Measurements from ENCODE around the gene WWOX.

Gene WWOX

DNA sequence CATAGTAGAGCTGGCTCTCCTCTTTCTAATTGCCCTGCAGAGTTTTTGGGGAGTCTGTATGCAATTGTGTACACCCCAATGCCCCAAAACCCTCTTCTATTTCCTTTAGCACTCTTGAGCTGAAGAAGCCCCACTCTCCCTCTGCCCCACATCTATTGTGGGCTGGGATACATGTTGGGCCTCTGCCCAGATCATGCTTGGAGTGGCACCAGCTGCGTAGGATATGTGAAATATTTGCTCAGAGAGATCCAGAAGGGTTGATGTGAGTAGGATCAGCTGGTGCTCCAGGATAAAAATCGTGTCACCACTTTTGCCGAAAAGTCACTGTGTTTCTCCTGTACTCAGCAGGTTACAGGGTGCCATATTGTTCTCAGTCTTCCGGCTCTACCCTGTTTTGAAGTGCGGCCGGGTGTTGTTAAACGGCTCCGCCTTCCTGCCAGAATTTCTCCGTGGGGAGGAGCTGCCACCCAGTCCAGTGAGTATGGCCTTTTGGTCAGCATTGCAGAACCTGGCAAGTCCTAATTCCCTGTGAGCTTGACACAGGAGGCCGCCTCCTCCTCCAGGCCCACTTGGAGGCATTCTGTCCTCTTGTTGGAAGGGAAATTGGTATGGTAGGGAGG lies 664.5 kb downstream of the WWOX start:
- no peak for DNase-seq (ENCODE audit: low read depth, low spot score)

DNA sequence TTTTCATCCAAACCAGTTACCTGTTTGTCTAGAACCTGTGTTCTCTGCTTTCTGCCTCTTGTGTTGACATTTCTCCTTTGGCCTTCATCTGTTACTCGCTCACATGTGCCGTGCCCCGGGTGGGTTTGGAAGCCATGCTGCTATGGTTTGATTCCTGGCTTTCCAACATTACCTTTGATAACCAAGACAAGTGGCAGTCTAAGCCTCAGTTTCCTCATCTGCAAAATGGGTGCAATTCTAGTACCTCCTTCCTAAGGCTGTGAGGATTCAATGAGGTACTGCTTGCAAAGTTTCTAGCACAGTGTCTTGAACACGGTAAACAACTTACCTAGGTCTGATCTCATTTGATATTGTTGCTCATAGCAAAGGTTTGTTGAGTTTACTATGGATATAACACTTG lies 665.0 kb downstream of the WWOX start:
- no peak for DNase-seq (ENCODE audit: low read depth, low spot score)

GRCh38 chr16:78768226-78768625 lies 668.8 kb downstream of the WWOX start:
- no peak for DNase-seq (ENCODE audit: low read depth, low spot score)

DNA sequence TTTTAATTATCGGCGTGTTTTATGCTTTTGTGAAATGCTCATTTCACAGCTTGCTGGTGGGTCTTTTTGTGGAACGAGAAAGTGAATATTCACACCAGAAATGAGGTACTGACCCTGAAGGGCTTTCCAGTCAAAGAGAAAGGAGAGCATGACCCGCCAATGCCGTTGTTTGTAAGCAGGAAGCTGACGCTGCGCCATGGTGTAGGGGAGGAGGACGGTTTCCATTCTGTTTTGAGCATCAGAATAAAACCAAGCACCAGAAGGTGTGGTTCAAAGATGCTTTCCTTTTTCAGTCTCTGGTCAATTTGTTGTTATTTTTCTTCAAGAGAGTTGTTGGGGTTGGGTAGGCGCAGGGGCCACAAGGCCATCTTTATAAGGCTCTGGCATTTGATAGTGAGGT lies 669.3 kb downstream of the WWOX start:
- DNase-seq (ENCODE audit: low read depth, low spot score), result no peak

GRCh38 chr16:78770353-78771091 lies 671.1 kb downstream of the WWOX start:
- no peak for DNase-seq (ENCODE audit: low read depth, low spot score)

GRCh38 chr16:78773291-78773702 lies 673.8 kb downstream of the WWOX start:
- DNase-seq (ENCODE audit: low read depth, low spot score), result no peak

- no peak for DNase-seq (ENCODE audit: low read depth, low spot score)
Observed at GRCh38 chr16:78773706-78774105, 674.3 kb downstream of the WWOX start.

- no peak for DNase-seq (ENCODE audit: low read depth, low spot score)
Observed at GRCh38 chr16:78775161-78775561, 675.7 kb downstream of the WWOX start.

- DNase-seq (ENCODE audit: low read depth, low spot score), result no peak
Observed at GRCh38 chr16:78778101-78779004, 678.9 kb downstream of the WWOX start.

- no peak for DNase-seq (ENCODE audit: low read depth, low spot score)
Observed at GRCh38 chr16:78780808-78781207, 681.4 kb downstream of the WWOX start.

DNA sequence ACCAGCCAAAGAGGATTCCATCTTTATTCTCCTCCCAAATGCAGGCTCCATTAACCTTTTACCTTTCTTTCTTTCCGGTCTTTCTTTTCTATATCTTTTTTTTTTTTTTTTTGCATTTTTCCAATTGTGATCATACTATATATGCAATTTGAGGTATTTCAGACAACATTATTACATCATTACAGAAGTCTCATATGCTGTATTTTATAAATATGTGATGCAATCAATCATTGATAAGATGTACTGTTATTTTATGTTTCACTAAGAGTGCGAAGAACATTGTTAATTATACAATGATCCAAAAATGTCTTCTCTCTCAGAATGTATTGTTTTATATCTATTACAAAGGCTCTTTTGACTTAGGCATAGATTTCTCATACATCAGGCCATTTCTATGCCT lies 683.1 kb downstream of the WWOX start:
- DNase-seq (ENCODE audit: low read depth, low spot score), result no peak

- no peak for DNase-seq (ENCODE audit: low read depth, low spot score)
Observed at GRCh38 chr16:78783570-78784079, 684.2 kb downstream of the WWOX start.

GRCh38 chr16:78784771-78785170 lies 685.3 kb downstream of the WWOX start:
- no peak for DNase-seq (ENCODE audit: low read depth, low spot score)

DNA sequence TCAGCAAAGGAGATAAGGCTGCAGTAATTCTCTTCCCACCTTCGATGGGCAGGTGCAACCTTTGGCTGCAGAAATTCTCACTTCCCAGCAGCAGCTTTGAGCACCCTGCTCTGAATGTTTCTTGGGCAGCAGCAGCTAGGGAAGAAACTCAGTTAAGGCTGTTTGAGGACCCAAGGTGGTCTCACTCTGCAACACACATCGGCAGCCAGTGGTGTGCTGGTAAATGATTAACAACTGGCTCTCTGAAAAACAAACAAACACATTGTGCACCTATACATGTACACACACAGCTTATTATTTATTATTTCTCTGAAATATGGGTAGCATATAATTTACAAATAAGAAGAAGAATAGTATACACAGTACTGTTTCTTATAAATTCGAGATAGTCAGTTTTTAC lies 685.8 kb downstream of the WWOX start:
- DNase-seq (ENCODE audit: low read depth, low spot score), result no peak

GRCh38 chr16:78786635-78787034 lies 687.2 kb downstream of the WWOX start:
- no peak for DNase-seq (ENCODE audit: low read depth, low spot score)

DNA sequence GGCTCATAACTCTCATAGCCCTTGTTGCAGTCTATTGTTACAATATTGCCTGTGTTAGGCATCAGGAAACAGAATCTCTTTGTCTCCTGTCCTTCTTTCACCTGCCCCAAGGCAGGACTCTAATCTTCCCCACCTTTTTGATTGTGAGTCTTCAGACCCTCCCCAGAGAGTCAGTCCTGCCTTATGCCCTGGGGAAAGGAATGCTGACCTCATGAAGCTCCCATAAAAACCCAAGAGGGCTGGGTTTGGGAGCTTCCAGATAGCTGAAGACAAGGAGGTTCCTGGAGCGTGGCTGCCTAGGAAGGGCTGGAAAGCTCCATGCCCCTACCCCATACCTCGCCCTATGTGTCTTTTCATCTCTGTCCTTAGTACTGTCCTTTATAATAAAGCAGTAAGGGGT lies 688.8 kb downstream of the WWOX start:
- no peak for DNase-seq (ENCODE audit: low read depth, low spot score)

DNA sequence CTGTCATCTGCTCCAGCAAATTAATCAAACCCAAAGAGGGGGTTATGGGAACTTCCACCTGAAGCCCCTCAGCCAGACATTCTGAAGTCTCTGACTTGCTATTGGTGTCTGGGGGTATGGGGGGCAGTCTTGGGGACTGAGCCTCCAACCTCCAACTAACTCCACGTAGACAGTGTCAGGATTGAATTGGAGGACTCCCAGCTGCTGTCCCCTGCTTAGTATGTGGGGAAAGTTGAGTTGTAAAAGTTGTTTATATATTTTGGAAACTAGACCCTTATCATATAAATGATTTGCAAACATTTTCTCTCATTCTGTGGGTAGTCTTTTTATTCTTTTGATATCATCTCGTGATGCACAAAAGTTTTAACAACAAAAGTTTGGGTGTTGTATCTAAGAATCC lies 689.2 kb downstream of the WWOX start:
- no peak for DNase-seq (ENCODE audit: low read depth, low spot score)

DNA sequence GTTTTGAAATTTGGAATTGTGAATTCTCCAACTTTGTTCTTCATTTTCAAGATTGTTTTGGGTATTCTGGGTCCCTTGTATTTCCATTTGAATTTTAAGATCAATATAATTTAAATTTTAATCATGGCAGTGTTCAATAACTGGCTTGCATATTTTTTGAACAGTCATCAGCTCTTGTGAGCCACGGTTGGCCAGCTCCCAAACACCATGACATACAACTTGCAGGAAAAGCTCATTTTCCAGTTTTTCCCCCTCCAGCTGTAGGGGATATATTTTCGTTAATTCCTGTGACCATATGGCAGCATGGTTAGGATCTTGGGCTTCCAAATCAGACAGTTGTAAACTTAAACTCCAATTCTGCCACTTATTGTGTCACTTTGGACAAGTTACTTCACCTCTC lies 690.1 kb downstream of the WWOX start:
- no peak for DNase-seq (ENCODE audit: low read depth, low spot score)

- no peak for DNase-seq (ENCODE audit: low read depth, low spot score)
Observed at GRCh38 chr16:78791011-78791410, 691.6 kb downstream of the WWOX start.

GRCh38 chr16:78791926-78792325 lies 692.5 kb downstream of the WWOX start:
- no peak for DNase-seq (ENCODE audit: low read depth, low spot score)

GRCh38 chr16:78792952-78793351 lies 693.5 kb downstream of the WWOX start:
- DNase-seq (ENCODE audit: low read depth, low spot score), result no peak

GRCh38 chr16:78794581-78795250 lies 695.3 kb downstream of the WWOX start:
- DNase-seq (ENCODE audit: low read depth, low spot score), result no peak

Data from brain pericyte (primary cell).